Measurements from ENCODE around the gene LRRC8D.
A peak's percentile ranks its signal among the peaks of the same experiment; 100 is the strongest.

Gene LRRC8D

DNA sequence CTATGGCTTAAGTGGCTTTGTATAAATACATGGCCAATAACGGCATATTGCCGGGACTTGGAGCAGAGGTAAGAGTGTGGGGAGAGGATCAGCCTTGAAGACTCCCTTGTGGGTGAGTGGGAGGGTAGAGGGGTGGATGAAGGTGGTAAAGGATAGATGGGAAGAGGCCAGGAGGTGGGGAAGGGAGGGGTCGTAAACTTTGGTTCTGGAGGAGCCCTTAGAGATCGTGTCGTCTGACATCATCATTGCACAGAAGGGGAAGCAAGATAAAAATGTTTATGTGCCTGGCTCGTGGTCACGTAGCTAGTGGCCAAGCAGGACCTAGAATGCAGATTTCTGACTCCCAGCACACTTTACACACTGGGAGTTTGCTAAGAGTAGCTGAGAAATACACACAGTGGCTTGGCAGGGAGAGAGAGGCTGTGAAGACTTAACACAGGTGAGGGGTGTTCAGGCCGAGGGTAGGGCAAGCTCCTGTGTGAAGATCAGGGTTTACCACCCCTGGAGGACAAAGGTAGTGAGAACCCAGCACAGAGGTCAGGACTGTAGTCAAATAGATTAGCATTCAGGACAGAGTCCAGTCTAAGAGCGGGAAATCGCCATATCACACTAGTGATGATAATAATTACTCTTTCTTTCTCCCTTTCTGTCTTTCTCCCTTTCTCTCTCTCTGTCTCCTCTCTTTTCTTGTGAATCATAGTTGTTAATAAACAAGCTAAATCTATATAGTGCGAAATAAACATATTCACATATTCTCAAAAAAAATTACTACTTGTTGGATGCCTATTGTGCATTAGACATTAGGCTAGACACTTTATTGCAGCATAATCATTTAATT, 75.5 kb downstream of the LRRC8D start:
- TF ChIP-seq CTCF (conservative IDR thresholded peaks at IDR 0.05; ENCODE audit: low read depth, low read length): no peak
- H3K4me3 ChIP-seq (ENCODE audit: low read length): no peak overlapping the region
- no peak for DNase-seq (ENCODE audit: low read depth)

DNA sequence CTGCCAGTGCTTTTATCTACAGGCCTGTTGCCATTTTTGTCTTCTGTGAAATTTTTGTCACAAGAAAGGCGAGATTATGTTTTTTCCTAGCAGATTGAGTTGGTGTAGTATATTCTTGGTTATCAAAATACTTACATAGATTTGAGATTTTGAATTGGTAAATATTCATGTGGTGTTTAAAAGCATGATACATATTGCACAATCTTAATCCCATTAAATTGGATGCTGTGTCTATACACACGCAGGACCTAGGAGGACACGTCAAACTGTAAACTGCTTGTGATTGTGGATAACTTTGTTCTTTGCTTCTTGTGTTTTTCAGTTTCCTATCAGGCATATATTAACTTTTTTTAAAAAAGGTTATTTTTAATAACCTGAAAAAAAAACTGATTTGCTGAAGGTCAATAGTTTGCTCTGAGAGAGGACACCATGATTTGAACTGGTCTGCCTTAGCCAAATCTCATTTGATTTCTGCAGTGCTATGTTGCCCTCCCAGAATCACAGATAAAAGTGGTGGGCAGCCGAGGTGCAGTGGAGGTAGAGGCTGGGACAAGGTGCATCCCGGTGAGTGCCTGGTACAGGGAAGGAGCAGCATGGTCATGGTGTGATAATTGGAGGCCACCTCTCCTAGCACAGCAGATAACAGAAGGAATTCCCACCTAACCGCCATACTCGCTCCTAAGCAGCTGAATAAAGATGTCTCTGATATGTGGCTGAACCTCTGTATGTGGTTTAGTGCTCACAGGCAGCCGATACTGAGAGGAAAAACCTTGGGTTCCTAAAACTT, 76.7 kb downstream of the LRRC8D start:
- TF ChIP-seq CTCF (conservative IDR thresholded peaks at IDR 0.05; ENCODE audit: low read depth, low read length): no peak

GRCh38 chr1:89898150-89898549, 77.3 kb downstream of the LRRC8D start:
- TF ChIP-seq CTCF (conservative IDR thresholded peaks at IDR 0.05; ENCODE audit: low read depth, low read length): no peak
- no peak overlapping the region for H3K4me3 ChIP-seq (ENCODE audit: low read length)
- DNase-seq (ENCODE audit: low read depth): no peak

More for the DNA sequence above, 76.7 kb downstream of the LRRC8D start:
- DNase-seq (ENCODE audit: low read depth): peak; percentile 32
- no peak overlapping the region for H3K4me3 ChIP-seq (ENCODE audit: low read length)

GRCh38 chr1:89898695-89899470, 78.1 kb downstream of the LRRC8D start:
- DNase-seq (ENCODE audit: low read depth): no peak
- no peak for TF ChIP-seq CTCF (conservative IDR thresholded peaks at IDR 0.05; ENCODE audit: low read depth, low read length)

GRCh38 chr1:89900323-89900722, 79.5 kb downstream of the LRRC8D start:
- no peak overlapping the region for H3K4me3 ChIP-seq (ENCODE audit: low read length)
- no peak for TF ChIP-seq CTCF (conservative IDR thresholded peaks at IDR 0.05; ENCODE audit: low read depth, low read length)

More at GRCh38 chr1:89898695-89899470, 78.1 kb downstream of the LRRC8D start:
- no peak overlapping the region for H3K4me3 ChIP-seq (ENCODE audit: low read length)

GRCh38 chr1:89900791-89901708, 80.2 kb downstream of the LRRC8D start:
- H3K4me3 ChIP-seq (ENCODE audit: low read length): no peak overlapping the region
- no peak for DNase-seq (ENCODE audit: low read depth)
- no peak for TF ChIP-seq CTCF (conservative IDR thresholded peaks at IDR 0.05; ENCODE audit: low read depth, low read length)

More at GRCh38 chr1:89900323-89900722, 79.5 kb downstream of the LRRC8D start:
- DNase-seq (ENCODE audit: low read depth): no peak
